PC-9 (cell line): ENCODE results near the gene GUCY2D. TPM values are rescaled to one million over a fixed set of nuclear protein-coding genes. Genes with fewer than 3 reads are reported as not detected.
A peak's percentile ranks its signal among the peaks of the same experiment; 100 is the strongest.

Experiments used
- BruUV-seq: library from RNA; stranded (reverse); fragments of 400-500 nt; replicated peaks from 2 replicates; lab custom pipeline; 2021; lab: Mats Ljungman, UMichigan
- CTCF ChIA-PET: fragments of 300-600 bp; sonication (Branson Sonifier 250); formaldehyde crosslinking; loops from one replicate; lab custom pipeline; 2022; ENCODE audit warnings: antibody characterized with exemption; lab: Charles Lee
- POLR2A ChIA-PET: fragments of 300-600 bp; sonication (Branson Sonifier 250); formaldehyde crosslinking; loops from one replicate; lab custom pipeline; 2022; ENCODE audit warnings: antibody characterized with exemption; ENCODE audit not compliant: unreplicated experiment; lab: Charles Lee
- DNase-seq, 2 experiments: peaks; one replicate each; pipeline versions ENCODE4 v3.0.0 to v3.0.0-alpha.2; 2015 to 2022; ENCODE audit warnings: mixed read lengths in 1 of 2
- H2AFZ ChIP-seq: fragments of 200-600 bp; sonication (generic); 2 replicates; pipeline ENCODE4 v1.8.1; 2017; ENCODE audit warnings: antibody characterized with exemption
- H3F3A ChIP-seq: fragments of 200-600 bp; sonication (generic); 2 replicates; pipeline ENCODE4 v1.8.1; 2017; ENCODE audit warnings: antibody characterized with exemption, mild to moderate bottlenecking, low read depth; ENCODE audit not compliant: insufficient read depth
- H3K27ac ChIP-seq: fragments of 200-600 bp; sonication (generic); 2 replicates; pipeline ENCODE4 v1.6.1; 2016; ENCODE audit warnings: mixed run types
- H3K27me3 ChIP-seq: fragments of 200-600 bp; sonication (generic); 2 replicates; pipeline ENCODE4 v1.6.1; 2016; ENCODE audit warnings: low read depth, mixed run types; ENCODE audit not compliant: insufficient read depth
- H3K36me3 ChIP-seq: fragments of 200-600 bp; sonication (generic); 2 replicates; pipeline ENCODE4 v1.6.1; 2016; ENCODE audit warnings: low read depth, mixed run types
- H3K4me1 ChIP-seq: fragments of 200-600 bp; sonication (generic); replicated peaks from 2 replicates; pipeline ENCODE4 v1.6.1; 2016; ENCODE audit warnings: mixed run types; ENCODE audit not compliant: insufficient read depth
- H3K4me2 ChIP-seq: fragments of 200-600 bp; sonication (generic); 2 replicates; pipeline ENCODE4 v1.6.1; 2017; ENCODE audit warnings: mixed run types
- H3K4me3 ChIP-seq: fragments of 200-600 bp; sonication (generic); 2 replicates; pipeline ENCODE4 v1.6.1; 2016; ENCODE audit warnings: mixed run types
- H3K79me2 ChIP-seq: fragments of 200-600 bp; sonication (generic); 2 replicates; pipeline ENCODE4 v1.6.1; 2017; ENCODE audit warnings: low read depth, mixed run types
- H3K9me2 ChIP-seq: fragments of 200-600 bp; sonication (generic); 2 replicates; pipeline ENCODE4 v1.8.1; 2017; ENCODE audit warnings: mild to moderate bottlenecking; ENCODE audit not compliant: insufficient read depth
- H3K9me3 ChIP-seq: fragments of 200-600 bp; sonication (generic); 2 replicates; pipeline ENCODE4 v1.8.1; 2016; ENCODE audit warnings: low read depth; ENCODE audit not compliant: insufficient read depth
- H4K20me1 ChIP-seq: fragments of 200-600 bp; sonication (generic); 2 replicates; pipeline ENCODE4 v1.8.1; 2017; ENCODE audit not compliant: insufficient read depth
- EZH2 ChIP-seq: fragments of 200-600 bp; sonication (generic); IDR thresholded peaks from 2 replicates; pipeline ENCODE4 v1.8.0; 2017; ENCODE audit warnings: antibody characterized with exemption, low read depth
- intact Hi-C: fragments of 100-400 bp; cut with micrococcal nuclease; formaldehyde crosslinking; loops from one replicate; pipeline ENCODE4 v1.10.0; 2022; ENCODE audit not compliant: unreplicated experiment
- total RNA-seq: library from RNA; stranded (reverse); gene quantifications from 2 replicates; pipeline ENCODE4 v1.2.3, GENCODE V29; 2021
- TF ChIP-seq, protein P1 (sequence below): fragments of 200-600 bp; sonication (generic); conservative IDR thresholded peaks from 2 replicates; pipeline ENCODE4 v1.6.1; 2017; ENCODE audit warnings: mixed run types, antibody characterized with exemption, mild to moderate bottlenecking, moderate library complexity

The GUCY2D gene
- total RNA-seq, 1 experiment from 2014 or later, result 0.79 TPM

DNA sequence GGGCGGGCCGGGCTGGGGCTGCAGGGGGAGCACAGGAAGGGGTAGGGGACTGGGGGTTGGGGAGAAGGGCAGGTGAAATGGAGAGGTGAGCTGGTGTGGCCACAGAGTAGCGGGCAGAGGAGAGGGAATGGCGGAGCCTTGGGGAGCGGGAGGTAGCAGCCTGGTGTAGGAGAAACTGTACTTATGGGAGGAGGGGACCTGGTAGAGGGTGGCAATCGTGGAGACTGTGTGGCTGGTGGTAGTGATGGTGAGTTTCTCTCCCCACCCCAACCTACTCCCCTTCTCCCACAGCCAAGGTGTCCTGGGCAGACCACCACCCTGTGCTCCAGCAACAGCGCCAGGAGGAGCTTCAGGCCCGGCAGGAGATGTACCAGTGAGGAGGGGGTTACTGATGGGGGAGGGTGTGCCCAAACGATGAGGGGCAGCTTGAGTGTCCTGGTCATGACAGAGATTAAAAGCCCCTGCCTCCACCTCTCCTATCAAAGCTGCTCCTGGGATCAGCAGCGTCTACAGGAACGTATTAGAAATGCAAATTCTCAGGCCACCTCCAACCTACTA lies 37.3 kb downstream of the GUCY2D start:
- no peak overlapping the region for H3K4me2 ChIP-seq
- POLR2A ChIA-PET, result no interaction called here
- intact Hi-C loops, result loop anchor here (5.0 kb wide), 1 partner anchor 992 kb away; no protein-coding TSS in a partner anchor

DNA sequence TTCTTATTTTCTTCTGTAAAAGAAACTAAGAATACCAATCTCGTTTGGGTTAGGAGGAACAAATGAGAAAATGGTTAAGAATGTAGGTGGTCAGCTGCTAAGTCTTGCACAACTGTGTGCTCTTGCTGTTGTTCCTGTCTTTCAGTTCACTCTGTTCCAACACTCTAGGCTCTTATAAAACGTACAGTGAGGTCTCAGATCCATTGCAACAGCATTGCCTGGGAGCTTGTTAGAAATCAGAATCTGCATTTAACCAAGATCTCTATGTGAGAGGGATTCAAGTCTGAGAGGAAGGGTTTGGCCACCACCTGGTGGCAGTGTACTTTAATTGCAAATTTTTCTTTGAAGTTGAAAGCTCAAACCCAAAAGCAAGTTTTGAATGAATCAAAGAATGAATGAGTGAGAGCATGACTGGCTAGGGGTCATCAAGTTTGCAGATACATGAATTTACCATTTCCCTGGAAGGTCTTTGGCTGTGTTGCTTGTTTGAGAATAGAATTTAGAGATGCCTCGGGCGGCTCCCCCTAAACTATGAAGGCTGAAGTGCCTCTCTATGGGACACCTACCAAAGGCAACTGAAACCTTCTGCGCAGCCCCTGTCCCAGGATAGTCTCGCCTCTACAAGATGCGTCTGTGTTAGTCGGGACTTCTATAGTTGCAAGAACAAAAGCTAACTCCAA lies 39.0 kb downstream of the GUCY2D start:
- H3K9me2 ChIP-seq, result no peaks in the 10 kb centered on the region
- no TSS peak for BruUV-seq
- intact Hi-C loops, result loop anchor here (1.0 to 5.0 kb wide), 7 partner anchors 25 to 994 kb away; no protein-coding TSS in a partner anchor
- TF ChIP-seq, protein P1, sequence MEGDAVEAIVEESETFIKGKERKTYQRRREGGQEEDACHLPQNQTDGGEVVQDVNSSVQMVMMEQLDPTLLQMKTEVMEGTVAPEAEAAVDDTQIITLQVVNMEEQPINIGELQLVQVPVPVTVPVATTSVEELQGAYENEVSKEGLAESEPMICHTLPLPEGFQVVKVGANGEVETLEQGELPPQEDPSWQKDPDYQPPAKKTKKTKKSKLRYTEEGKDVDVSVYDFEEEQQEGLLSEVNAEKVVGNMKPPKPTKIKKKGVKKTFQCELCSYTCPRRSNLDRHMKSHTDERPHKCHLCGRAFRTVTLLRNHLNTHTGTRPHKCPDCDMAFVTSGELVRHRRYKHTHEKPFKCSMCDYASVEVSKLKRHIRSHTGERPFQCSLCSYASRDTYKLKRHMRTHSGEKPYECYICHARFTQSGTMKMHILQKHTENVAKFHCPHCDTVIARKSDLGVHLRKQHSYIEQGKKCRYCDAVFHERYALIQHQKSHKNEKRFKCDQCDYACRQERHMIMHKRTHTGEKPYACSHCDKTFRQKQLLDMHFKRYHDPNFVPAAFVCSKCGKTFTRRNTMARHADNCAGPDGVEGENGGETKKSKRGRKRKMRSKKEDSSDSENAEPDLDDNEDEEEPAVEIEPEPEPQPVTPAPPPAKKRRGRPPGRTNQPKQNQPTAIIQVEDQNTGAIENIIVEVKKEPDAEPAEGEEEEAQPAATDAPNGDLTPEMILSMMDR, result peak; percentile 77
- no peak for TF ChIP-seq EZH2
- peak; percentile 43 to 51 for DNase-seq
- no peaks in the 10 kb centered on the region for H3K36me3 ChIP-seq
- no peaks in the 10 kb centered on the region for H4K20me1 ChIP-seq
- H3K4me1 ChIP-seq, result peaks cover 5% of the 10 kb centered on the region; the same call in 1 of the 2 replicates
- H3K79me2 ChIP-seq, result no peaks in the 10 kb centered on the region
- H3K4me3 ChIP-seq, result no peak overlapping the region
- H3F3A ChIP-seq, result peaks cover 9% of the 10 kb centered on the region; the same call in 1 of the 2 replicates
- CTCF ChIA-PET, result interaction anchor here (0.5 to 1.7 kb wide), 17 partner anchors 11 to 298 kb away, joined by 3 to 13 read pairs (median 5); partner anchors contain the start of genes CNTROB and TRAPPC1
- H3K27me3 ChIP-seq, result no peaks in the 10 kb centered on the region
- no peak overlapping the region for H3K27ac ChIP-seq
- POLR2A ChIA-PET, result interaction anchor here (0.8 kb wide), 1 partner anchor 51 kb away, joined by 8 read pairs; no protein-coding TSS in a partner anchor
- no peaks in the 10 kb centered on the region for H3K9me3 ChIP-seq
- no peak overlapping the region for H2AFZ ChIP-seq
- H3K4me2 ChIP-seq, result peak overlapping the region; percentile 48; the same call in 1 of the 2 replicates

More for the DNA sequence above, 37.3 kb downstream of the GUCY2D start:
- H3K9me2 ChIP-seq, result no peaks in the 10 kb centered on the region
- no peaks in the 10 kb centered on the region for H3K79me2 ChIP-seq
- no peaks in the 10 kb centered on the region for H3K27me3 ChIP-seq
- TF ChIP-seq EZH2, result no peak
- TF ChIP-seq, protein P1, result no peak
- H4K20me1 ChIP-seq, result no peaks in the 10 kb centered on the region
- H3K4me3 ChIP-seq, result no peak overlapping the region
- H3K27ac ChIP-seq, result no peak overlapping the region
- H3K4me1 ChIP-seq, result peaks cover 5% of the 10 kb centered on the region; the same call in 1 of the 2 replicates
- H3F3A ChIP-seq, result peaks cover 9% of the 10 kb centered on the region; the same call in 1 of the 2 replicates
- DNase-seq, result no peak
- H2AFZ ChIP-seq, result no peak overlapping the region
- H3K9me3 ChIP-seq, result no peaks in the 10 kb centered on the region
- CTCF ChIA-PET, result interaction anchor here (0.6 to 0.7 kb wide), 2 partner anchors 18 to 450 kb away, joined by 3 to 18 read pairs; no protein-coding TSS in a partner anchor
- H3K36me3 ChIP-seq, result no peaks in the 10 kb centered on the region
- no TSS peak for BruUV-seq

DNA sequence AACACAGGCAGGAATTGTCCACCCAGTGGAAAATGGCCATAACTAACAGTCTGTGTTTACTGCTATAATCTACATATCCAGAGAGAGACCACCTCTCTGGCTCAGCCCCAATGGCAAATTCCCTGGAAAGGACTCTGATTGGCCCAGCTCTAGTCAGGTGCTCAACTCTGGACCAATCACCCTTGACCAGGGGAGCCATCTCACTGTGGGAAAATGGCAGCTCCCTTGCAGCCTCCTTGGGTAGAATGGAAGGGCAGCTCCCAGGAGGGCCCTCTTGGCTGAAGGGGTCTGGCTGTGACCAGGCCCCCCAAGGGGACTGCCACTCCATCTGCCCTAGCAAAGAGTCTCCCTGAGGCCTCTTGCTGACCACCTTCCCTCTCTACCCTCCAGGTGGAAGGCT lies 39.6 kb downstream of the GUCY2D start:
- Histone ChIP-seq H3F3A (peaks cover 9% of the 10 kb centered on the region; the same call in 1 of the 2 replicates), H3K27ac (no peak overlapping the region), H2AFZ (no peak overlapping the region), H3K4me1 (peaks cover 5% of the 10 kb centered on the region; the same call in 1 of the 2 replicates), H3K4me2 (no peak overlapping the region), H3K79me2 (no peaks in the 10 kb centered on the region), H3K9me2 (no peaks in the 10 kb centered on the region), H3K36me3 (no peaks in the 10 kb centered on the region), H3K27me3 (no peaks in the 10 kb centered on the region), H3K4me3 (no peak overlapping the region), H3K9me3 (no peaks in the 10 kb centered on the region), H4K20me1 (no peaks in the 10 kb centered on the region)
- ChIA-PET CTCF (interaction anchor here (0.5 to 1.7 kb wide), 14 partner anchors 15 to 299 kb away, joined by 3 to 13 read pairs (median 6); partner anchors contain the start of genes CNTROB and TRAPPC1), POLR2A (interaction anchor here (0.6 to 0.8 kb wide), 2 partner anchors 52 to 206 kb away, joined by 5 to 8 read pairs; no protein-coding TSS in a partner anchor)
- no TSS peak for BruUV-seq
- no peak for DNase-seq
- no peak for TF ChIP-seq EZH2
- TF ChIP-seq, protein P1, result no peak
- intact Hi-C loops, result loop anchor here (1.0 to 5.0 kb wide), 7 partner anchors 26 to 995 kb away; no protein-coding TSS in a partner anchor
